Activated naive CD4-positive, alpha-beta T cell treated with Interleukin-2 at 50 U/mL for 16 hours (primary cell): ENCODE data around the gene GTF2IRD2.
"Not testable (repeated sequence)": the region's sequence is repeated elsewhere in the genome, so short reads cannot be mapped to it uniquely, and the experiment has no call there.

Experiments
- DNase-seq: peaks from one replicate; pipeline ENCODE4 v3.0.0-alpha.2; 2020

GTF2IRD2 gene

DNA sequence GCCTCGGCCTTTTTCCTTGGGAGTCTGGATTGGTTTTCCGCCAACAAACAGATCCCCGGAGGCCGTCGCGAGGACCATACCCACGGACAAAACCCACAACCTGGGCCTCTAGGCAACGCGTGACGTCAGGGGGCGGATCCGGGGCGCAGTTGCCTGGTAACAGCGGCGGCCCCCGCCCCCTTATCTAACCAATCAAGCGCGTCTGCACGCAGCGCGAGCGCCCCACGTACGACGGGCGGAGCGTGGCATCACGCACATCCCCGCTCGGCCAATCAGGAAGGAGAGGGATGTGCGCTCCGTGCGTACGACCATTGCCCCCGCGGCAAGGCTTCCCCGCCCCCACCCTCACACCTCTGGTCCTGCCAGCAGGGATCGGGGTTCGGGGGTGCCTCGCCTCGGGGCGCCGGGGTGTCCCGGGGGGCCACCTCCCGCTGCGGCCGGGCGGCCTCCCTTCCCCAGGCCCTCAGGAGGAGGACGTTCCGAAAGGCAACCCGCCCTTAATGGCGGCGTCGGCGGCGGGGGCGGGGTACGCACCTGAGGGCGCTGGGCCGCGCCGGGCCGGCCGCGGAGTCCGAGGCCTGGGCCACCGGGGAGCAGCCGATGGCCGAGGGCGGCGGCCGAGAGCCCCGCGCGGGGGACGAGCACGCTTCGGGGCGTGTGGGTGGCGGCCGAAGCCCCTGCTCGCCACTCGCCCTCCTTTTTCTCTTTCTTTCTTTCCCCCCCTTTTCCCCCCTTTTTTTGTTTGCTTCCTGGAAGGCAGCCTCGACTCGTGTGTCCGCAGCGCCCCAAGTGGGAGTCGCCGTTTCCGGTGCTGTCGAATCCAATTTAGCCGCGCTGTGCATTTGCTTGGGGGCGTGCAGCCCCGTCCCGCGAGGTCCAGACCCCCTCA lies at the start of gene GTF2IRD2:
TSS of gene GTF2IRD2 (minus strand) at position 773 of the 889 bp plus-strand sequence. CDS start 15,227 bp downstream, outside the sequence.
- DNase-seq, result peak; percentile 74

DNA sequence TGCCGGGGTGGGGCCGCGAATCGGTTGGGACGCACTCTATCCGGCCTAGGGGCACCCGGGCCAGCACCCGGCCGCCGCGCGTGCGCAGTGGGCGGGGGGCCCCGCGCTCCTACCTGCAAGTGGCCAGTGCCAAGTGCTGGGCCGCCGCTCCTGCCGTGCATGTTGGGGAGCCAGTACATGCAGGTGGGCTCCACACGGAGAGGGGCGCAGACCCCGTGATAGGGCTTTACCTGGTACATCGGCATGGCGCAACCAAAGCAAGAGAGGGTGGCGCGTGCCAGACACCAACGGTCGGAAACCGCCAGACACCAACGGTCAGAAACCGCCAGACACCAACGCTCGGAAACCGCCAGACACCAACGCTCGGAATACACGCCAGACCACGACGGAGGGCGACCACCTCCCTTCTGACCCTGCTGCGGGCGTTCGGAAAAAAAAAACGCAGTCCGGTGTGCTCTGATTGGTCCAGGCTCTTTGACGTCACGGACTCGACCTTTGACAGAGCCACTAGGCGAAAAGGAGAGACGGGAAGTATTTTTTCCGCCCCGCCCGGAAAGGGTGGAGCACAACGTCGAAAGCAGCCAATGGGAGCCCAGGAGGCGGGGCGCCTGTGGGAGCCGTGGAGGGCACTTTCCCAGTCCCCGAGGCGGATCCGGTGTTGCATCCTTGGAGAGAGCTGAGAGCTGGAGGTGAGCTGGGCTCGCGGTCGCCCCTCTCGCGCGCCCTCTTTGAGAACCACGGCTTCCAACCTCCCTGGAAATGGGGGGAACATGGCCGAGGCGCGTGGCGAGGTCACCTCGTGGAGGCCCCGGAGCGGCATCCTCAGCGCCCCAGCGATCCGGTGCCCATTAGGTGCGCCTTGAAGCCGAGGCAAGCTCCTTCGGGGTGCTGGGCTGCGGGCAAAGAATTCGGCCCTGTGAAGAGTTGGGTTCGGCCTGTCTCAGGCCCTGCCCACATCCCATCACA lies 39.0 kb upstream of the GTF2IRD2 start:
- DNase-seq, result peak; percentile 84

DNA sequence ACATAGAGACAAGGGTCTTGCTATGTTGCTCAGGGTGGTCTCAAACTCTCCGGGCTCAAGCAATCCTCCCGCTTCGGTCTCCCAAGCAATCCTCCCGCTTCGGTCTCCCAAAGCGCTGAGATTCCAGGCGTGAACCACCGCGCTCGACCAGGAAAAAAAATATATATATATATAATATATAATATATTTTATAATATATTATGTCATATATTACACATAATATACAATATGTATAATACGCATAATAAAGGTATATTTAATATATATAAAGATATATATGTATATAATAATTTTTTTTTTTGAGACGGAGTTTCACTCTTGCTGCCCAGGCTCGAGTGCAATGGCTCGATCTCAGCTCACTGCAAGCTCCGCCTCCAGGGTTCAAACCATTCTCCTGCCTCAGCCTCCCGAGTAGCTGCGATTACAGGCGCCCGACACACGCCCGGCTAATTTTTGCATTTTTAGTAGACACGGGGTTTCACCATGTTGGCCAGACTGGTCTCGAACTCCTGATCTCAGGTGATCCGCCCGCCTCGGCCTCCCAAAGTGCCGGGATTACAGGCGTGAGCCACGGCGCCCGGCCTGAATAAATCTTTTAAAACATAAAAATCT lies 38.2 kb upstream of the GTF2IRD2 start:
- not testable (repeated sequence) for DNase-seq

DNA sequence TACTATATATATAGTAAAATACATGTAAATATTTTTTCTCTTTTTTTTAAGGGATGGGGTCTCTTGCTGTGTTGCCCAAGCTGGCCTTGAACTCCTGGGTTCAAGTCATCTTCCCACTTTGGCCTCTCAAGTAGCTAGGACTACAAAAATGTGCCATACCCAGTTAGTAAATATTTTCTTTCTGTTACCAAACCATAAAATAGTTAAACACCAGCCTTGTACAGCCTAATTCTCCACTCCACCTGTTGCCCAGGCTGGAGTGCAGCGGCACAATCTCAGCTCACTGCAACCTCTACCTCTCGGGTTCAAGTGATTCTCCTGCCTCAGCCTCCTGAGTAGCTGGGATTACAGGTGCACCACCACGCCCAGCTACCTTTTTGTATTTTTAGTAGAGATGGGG lies 33.9 kb upstream of the GTF2IRD2 start:
- DNase-seq, result not testable (repeated sequence)

DNA sequence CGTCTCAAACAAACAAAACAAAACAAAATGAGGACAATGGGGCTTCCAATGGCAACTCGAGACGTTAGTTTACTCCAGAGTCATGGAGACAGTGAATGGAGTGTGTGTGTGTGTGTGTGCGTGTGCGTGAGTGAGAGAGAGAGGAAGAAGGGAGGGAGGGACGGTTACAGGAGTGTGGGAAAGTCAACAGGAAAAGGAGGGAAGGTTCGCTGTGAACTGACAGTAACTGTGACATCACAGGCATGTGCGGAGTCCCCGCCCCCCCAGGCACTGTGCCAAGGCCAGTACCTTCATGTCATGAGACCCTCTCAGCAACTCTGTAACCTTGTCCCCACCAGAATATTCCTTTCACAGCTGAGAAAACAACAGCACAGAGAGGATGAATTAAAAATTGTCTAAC lies 30.7 kb upstream of the GTF2IRD2 start:
- DNase-seq, result not testable (repeated sequence)

DNA sequence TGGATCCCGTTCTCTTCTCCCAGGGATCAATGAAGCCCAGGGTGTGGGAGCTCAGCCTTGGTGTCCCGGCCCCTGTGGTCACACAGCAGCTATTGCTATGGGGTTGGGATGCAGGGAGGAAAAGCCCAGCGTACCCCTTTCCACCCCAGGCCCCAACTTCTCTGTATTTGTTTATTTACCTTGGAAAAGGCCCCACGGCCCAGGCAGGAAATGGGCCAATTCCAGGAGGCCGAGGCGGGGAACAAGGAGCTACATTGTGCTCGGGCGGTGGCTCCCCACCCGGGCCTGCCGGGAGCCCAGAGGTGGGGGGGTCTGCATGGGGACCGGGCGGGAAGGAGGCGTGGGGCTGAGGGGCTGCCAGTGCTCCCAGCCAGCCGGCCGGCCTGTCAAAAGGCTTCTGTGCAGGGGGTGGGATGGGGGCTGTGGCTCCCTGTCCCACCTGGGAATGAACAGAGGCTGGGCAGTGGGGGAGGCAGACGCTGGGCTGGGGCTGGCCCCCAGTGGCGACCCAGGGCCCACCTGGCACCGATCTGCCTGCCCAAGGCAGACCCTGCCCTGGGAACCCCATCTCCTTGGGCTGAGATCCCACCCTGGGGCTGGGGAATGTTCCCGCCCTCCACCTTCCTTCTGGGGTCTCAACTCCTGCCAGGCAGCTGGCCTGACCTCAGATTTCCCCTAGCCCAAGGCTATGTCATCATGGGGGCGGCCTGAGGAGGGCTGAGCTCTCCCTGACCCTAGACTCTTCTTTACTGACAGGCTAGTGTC lies 23.5 kb upstream of the GTF2IRD2 start:
- not testable (repeated sequence) for DNase-seq

DNA sequence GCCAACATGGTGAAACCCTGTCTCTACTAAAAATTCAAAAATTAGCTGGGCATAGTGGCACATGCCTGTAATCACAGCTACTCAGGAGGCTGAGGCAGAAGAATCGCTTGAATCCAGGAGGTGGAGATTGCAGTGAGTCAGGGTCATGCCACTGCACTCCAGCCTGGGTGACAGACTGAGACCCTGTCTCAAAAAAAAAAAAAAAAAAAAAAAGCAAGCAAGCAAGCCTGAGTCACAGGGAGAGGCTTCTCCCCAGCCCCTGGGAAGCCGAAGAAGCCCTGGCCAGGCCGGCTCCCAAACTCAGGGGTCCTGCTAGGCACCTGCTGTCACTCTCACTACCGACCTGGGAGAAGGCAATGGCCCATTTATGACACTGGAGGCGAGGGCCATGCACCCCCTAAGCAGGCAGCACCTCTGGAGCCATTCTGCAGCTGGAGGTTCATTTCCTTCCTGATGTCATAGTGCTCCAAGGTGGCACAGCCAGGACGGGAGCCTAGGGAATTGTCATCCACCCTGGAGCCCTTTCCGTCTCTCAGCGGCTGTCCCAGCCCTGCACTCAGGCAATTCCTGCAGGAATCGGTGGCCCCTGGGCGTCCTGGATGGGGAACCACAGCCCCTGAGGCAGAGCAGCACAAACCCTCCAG lies 22.8 kb upstream of the GTF2IRD2 start:
- DNase-seq, result not testable (repeated sequence)

DNA sequence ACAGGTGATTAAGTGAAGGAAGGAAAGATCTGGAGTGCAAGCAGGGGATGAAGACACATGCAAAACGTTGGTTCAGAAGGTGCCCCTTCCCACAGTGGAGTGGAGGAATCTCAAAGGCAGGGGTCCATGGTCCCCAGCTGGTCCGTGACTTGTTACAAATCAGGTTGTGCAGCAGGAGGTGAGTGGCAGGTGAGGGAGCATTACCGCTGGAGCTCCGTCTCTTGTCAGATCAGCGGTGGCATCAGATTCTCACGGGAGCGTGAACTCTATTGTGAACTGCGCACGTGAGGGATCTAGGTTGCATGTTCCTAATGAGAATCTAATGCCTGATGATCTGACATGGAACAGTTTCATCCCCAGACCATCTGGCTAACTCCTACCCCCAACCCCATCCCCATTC lies 21.1 kb upstream of the GTF2IRD2 start:
- DNase-seq, result not testable (repeated sequence)

DNA sequence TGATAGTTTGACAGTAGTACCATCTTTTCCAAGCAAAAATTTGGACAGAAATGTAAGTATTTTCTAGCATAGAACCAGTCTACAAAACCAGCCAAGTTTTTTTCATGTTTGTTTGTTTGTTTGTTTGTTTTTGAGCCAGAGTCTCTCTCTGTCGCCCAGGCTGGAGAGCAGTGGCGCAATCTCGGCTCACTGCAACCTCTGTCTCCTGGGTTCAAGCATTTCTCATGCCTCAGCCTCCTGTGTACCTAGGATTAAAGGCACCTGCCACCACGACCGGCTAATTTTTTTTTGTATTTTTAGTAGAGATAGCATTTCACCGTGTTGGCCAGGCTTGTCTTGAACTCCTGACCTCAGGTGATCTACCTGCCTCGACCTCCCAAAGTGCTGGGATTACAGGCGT lies 14.4 kb upstream of the GTF2IRD2 start:
- not testable (repeated sequence) for DNase-seq

DNA sequence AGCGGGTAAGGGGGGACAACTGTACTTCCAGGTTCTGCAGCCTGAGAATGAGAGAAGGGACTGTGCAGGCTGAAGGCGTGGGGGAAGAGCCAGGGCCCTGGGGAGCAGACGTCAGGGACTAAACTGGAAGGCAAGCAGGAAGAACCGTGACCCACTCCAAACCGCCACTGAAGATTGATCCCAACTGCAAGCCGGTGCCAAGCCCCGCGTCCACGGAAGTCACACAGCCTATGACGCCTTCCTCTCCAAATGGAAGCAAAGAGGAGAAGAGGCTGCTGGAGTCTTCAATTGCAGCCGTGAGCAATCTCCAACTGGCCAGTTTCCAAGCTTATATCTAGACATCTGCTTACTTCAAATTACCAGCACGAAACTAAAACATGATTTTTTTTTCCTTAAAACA lies 1.6 kb downstream of the GTF2IRD2 start:
- DNase-seq, result not testable (repeated sequence)

DNA sequence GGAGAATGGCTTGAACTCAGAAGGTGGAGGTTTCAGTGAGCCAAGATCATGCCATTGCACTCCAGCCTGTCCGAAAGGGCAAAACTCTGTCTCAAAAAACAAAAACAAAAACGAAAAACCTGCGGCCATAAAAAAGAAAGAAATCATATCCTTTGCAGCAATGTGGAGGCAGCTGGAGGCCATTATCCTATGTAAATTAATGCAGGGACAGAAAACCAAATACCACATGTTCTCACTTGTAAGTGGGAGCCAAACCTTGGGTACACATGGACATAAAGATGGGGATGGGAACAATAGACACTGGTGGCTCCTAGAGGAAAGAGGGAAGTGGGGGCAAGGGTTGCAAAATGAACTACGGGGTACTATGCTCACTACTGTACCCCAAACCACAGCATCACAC lies 21.0 kb downstream of the GTF2IRD2 start:
- not testable (repeated sequence) for DNase-seq

DNA sequence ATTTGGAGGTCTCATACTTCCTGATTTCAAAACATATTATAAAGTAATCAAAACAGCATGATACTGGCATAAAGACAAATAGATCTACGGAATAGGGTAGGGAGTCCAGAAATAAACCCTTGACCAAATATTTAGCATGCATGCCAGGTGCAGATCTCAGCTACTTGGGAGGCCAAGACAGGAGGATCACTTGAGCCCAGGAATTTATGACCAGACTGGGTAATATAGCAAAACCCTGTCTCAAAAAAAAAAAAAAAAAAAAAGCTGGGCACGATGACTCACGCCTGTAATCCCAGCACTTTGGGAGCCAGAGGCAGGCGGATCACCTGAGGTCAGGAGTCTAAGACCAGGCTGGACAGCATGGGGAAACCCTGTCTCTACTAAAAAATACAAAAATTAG lies 21.4 kb downstream of the GTF2IRD2 start:
- DNase-seq, result not testable (repeated sequence)

DNA sequence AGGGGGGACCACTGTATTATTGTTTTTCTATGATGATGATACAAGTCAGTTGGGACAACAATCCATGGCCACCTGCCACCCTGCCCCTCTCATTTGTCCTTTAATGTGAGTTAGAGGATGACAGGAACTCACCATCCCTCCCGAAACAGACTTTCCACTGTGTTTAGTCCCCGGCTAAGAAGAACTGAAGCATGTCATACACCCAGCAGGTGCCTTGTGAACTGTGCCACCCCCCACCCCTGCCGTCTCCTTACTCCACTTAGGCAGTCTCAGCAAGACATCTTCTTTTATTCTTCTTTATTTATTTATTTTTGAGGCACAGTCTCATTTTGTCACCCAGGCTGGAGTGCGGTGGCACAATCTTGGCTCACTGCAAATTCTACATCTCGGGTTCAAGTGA lies 30.1 kb downstream of the GTF2IRD2 start:
- DNase-seq, result not testable (repeated sequence)

DNA sequence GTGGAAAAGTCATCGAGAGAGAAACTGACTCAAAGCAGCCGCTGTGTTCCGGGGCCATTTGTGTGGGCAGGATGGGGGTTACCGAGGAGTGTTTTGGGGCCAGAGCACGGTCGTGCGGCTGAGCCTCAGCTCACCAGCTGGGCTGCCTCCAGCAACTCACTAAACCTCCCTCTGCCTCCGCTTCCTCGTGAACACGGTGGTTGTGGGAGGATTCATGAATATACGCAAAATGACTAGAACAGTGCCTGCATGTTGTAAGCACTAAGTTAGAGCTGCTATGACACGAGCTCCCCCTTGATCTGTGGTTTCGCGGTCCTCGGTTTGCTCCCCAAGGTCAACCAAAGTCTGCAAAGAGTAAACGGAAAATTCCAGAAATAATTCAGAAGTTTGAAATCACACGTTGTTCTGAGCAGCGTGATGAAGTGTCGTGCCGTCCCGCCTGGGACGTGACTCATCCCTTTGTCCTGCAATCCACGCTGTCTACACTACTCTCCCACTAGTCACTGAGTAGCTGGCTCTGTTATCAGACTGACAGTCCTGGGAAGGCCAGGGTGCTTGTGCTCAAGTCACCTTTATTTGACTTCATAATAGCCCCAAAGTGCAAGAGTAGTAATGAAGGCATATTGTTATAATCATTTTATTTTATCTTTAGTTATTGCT lies 31.1 kb downstream of the GTF2IRD2 start:
- not testable (repeated sequence) for DNase-seq

DNA sequence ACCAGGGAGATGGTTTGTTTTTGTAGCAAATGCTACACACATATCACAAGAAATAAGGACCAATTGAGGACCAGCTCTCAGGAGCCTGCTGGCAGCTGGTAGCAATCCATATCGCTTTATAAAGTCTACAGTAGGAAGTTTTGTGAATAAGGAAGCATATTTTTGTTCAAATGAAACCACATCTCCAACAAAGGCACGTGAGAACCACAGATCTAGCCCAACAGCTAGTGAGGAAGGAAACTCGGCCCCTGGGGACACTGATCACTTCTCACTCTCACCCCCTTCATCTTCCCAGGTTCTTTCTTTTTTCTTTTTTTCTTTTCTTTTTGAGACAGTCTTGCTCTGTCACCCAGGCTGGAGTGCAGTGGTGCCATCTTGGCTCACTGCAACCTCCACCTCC lies 35.5 kb downstream of the GTF2IRD2 start:
- not testable (repeated sequence) for DNase-seq

DNA sequence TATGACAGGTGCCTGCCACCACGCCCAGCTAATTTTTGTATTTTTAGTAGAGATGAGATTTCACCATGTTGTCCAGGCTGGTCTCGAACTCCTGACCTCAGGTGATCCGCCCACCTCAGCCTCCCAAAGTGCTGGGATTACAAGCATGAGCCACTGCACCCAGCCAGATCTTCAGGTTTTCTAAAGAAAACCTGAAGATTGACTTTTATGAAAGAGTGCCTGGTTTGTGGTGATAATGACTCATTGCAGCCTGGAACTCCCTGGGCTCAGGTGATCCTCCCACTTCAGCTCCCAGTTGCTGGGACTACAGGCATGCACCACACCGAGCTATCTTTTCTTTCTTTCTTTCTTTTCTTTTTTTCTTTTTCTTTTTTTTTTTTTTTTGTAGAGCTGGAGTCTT lies 52.8 kb downstream of the GTF2IRD2 start:
- peak; percentile 6 for DNase-seq

DNA sequence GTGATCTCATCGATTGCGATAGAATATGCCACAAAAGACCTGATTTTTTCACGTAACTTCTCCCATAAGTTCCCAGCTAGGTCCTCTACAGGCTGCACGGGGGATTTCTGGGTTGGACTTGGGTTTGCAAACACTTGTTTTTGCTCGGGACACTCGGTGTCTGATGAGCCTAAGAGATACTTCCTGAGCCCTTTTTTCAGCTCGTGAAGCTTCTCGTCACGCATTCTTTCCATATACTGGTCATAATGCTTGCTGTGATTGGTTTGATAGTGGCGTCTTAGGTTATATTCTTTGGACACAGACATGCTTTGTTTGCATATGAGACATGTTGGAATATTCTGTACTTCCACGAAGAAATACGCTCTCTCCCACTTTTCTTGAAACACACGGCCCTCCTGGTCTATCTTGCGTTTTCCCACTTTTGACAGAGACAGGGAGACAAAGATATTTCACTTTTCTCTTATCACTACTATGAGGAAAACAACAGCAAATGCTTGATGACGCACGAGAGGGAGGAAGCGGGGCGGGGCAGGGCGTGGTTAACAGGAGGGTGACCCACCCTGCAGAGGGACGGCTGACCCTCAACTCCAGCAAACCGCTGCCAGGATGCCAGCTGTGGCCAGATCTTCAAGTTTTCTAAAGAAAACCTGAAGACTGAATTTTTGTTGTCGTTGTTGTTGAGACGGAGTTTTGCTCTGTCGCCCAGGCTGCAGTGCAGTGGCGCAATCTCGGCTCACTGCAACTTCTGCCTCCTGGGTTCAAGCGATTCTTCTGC lies 53.4 kb downstream of the GTF2IRD2 start:
- DNase-seq, result not testable (repeated sequence)

DNA sequence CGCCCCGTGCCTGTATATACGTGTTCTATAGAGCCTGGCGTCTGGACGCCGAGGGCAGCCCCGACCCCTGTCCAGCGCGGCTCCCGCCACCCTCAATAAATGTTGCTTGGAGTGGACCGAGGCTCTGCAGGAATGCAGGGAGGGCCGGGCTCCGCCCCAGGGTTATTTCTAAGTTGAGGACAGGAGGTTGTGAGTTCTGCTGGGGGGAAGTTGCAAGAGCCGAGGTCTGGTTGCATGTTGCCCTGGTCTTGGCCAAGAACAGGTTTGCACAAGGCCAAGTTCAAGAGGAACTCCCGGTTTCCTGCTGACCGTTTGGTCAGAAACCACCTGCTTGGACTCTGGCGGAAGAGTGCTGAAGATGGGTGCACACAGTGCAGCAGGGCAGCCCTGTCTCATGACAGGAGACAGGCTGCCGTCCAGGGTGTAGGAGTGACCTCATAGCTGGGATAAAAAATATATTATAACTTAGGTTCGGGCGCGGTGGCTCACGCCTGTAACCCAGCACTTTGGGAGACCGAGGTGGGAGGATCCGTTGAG lies 62.1 kb downstream of the GTF2IRD2 start:
- DNase-seq, result not testable (repeated sequence)

DNA sequence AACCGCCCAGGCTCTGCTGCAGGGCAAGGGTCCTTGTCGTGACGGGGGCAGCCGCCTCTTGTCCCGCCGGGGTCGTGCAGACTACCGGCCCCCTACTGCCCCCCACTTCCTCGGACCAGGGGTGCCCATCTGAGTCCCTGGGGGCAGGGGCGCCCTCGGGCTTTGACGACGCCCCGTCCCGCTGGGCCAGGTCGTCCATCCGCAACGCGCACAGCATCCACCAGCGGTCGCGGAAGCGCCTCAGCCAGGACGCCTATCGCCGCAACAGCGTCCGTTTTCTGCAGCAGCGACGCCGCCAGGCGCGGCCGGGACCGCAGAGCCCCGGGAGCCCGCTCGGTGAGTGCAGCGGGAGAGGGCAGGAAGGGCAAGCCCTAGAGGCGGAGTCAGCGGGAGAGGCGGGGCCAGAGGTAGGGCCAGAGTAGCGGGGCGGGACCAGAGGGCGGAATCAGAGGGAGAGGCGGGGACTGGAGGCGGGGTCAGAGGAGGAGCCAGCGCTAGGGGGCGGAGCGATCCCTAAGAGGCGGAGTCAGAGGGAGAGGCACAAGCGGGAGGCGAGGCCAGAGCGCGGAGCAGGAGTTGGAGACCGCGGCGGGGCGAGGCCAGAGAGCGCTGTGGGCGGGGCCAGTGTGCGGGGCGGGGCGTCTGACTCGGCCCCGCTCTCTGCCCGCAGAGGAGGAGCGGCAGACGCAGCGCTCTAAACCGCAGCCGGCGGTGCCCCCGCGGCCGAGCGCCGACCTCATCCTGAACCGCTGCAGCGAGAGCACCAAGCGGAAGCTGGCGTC lies 62.8 kb downstream of the GTF2IRD2 start:
- DNase-seq, result peak; percentile 95
